Measurements from ENCODE around the gene TPCN1. TPM values are rescaled to one million over a fixed set of nuclear protein-coding genes. Genes with fewer than 3 reads are reported as not detected.

TPCN1 gene
- total RNA-seq, 1 donor from 2014 or later: 27.9 TPM

- no peak overlapping the region for H3K9ac ChIP-seq (ENCODE audit: low read length)
- DNase-seq (ENCODE audit: low read depth): peak; percentile 57
- Mint-ChIP-seq H3K4me1 (ENCODE audit: low read depth, unreplicated experiment) (peaks cover 20% of the 10 kb centered on the region), H3K27me3 (ENCODE audit: low read depth, unreplicated experiment) (no peaks in the 10 kb centered on the region), H3K9me3 (ENCODE audit: unreplicated experiment) (no peaks in the 10 kb centered on the region), H3K4me3 (ENCODE audit: unreplicated experiment) (no peak overlapping the region), H3K27ac (ENCODE audit: unreplicated experiment) (peak overlapping the region; percentile 86), H3K36me3 (ENCODE audit: low read depth, unreplicated experiment) (peaks cover 21% of the 10 kb centered on the region)
- peaks cover 29% of the 10 kb centered on the region for H3K4me1 ChIP-seq (ENCODE audit: insufficient read depth, low read length)
- H3K27me3 ChIP-seq (ENCODE audit: insufficient read depth, low read length): no peaks in the 10 kb centered on the region
- no peaks in the 10 kb centered on the region for H4K20me1 ChIP-seq (ENCODE audit: insufficient read depth, low read length)
- no peaks in the 10 kb centered on the region for H3K9me3 ChIP-seq (ENCODE audit: insufficient read depth, low read depth, low read length)
- H3K4me2 ChIP-seq (ENCODE audit: low read length): no peak overlapping the region
- no peak for FAIRE-seq
- no peak overlapping the region for H2AFZ ChIP-seq (ENCODE audit: low read depth, low read length)
- H3K36me3 ChIP-seq (ENCODE audit: insufficient read depth, low read length): no peaks in the 10 kb centered on the region
- H3K4me3 ChIP-seq (ENCODE audit: insufficient read depth, low read depth, low read length): no peak overlapping the region
- TF ChIP-seq EZH2 (IDR thresholded peaks at IDR 0.05; ENCODE audit: insufficient read depth, low read length) (no peak), CTCF (IDR thresholded peaks at IDR 0.05; ENCODE audit: insufficient read depth, low read depth, low read length) (no peak)
- H3K27ac ChIP-seq (ENCODE audit: low read depth, low read length): peak overlapping the region; percentile 59
- H3K79me2 ChIP-seq (ENCODE audit: insufficient read depth, low read length): peaks cover 3% of the 10 kb centered on the region
Observed at GRCh38 chr12:113247123-113248050, 26.1 kb downstream of the TPCN1 start.

- no peaks in the 10 kb centered on the region for H3K27me3 ChIP-seq (ENCODE audit: insufficient read depth, low read length)
- no peak overlapping the region for H3K4me3 Mint-ChIP-seq (ENCODE audit: unreplicated experiment)
- peaks cover 3% of the 10 kb centered on the region for H3K79me2 ChIP-seq (ENCODE audit: insufficient read depth, low read length)
- H3K27me3 Mint-ChIP-seq (ENCODE audit: low read depth, unreplicated experiment): no peaks in the 10 kb centered on the region
- no peaks in the 10 kb centered on the region for H4K20me1 ChIP-seq (ENCODE audit: insufficient read depth, low read length)
- FAIRE-seq: no peak
- H3K9me3 Mint-ChIP-seq (ENCODE audit: unreplicated experiment): no peaks in the 10 kb centered on the region
- DNase-seq (ENCODE audit: low read depth): no peak
- H3K4me3 ChIP-seq (ENCODE audit: insufficient read depth, low read depth, low read length): no peak overlapping the region
- no peaks in the 10 kb centered on the region for H3K9me3 ChIP-seq (ENCODE audit: insufficient read depth, low read depth, low read length)
- peaks cover 19% of the 10 kb centered on the region for H3K4me1 Mint-ChIP-seq (ENCODE audit: low read depth, unreplicated experiment)
- H2AFZ ChIP-seq (ENCODE audit: low read depth, low read length): no peak overlapping the region
- H3K36me3 Mint-ChIP-seq (ENCODE audit: low read depth, unreplicated experiment): peaks cover 21% of the 10 kb centered on the region
- H3K27ac ChIP-seq (ENCODE audit: low read depth, low read length): no peak overlapping the region
- TF ChIP-seq EZH2 (IDR thresholded peaks at IDR 0.05; ENCODE audit: insufficient read depth, low read length) (no peak), CTCF (IDR thresholded peaks at IDR 0.05; ENCODE audit: insufficient read depth, low read depth, low read length) (no peak)
- no peak overlapping the region for H3K27ac Mint-ChIP-seq (ENCODE audit: unreplicated experiment)
- no peak overlapping the region for H3K9ac ChIP-seq (ENCODE audit: low read length)
- no peak overlapping the region for H3K4me2 ChIP-seq (ENCODE audit: low read length)
- no peaks in the 10 kb centered on the region for H3K36me3 ChIP-seq (ENCODE audit: insufficient read depth, low read length)
- peaks cover 26% of the 10 kb centered on the region for H3K4me1 ChIP-seq (ENCODE audit: insufficient read depth, low read length)
Observed at GRCh38 chr12:113248051-113248825, 27.0 kb downstream of the TPCN1 start.
